Breast epithelium (tissue), 3 donors: ENCODE data around the gene ATP6V1G3.

Experiments
- CTCF ChIP-seq, 3 donors: fragments of 450-650 bp; IDR thresholded peaks; one replicate each; pipeline ENCODE4 v1.5.1; 2016 to 2017; ENCODE audit warnings: antibody characterized with exemption in 3 of 3, mild to moderate bottlenecking in 3 of 3, moderate library complexity in 3 of 3
- POLR2A ChIP-seq: fragments of 450-650 bp; IDR thresholded peaks from one replicate; pipeline ENCODE4 v1.6.1; 2016; ENCODE audit warnings: antibody characterized with exemption, mild to moderate bottlenecking, moderate library complexity
- POLR2AphosphoS5 ChIP-seq, 3 donors: sonication (generic); formaldehyde crosslinking; IDR thresholded peaks; one replicate each; pipeline ENCODE4 v1.6.1; 2017; ENCODE audit warnings: antibody characterized with exemption in 3 of 3

- TF ChIP-seq POLR2A = no peak
- no peak for TF ChIP-seq CTCF (IDR thresholded peaks at IDR 0.05)
- no peak for TF ChIP-seq POLR2AphosphoS5 (IDR thresholded peaks at IDR 0.05)
Observed at GRCh38 chr1:198577444-198577843, 37.0 kb upstream of the ATP6V1G3 start.
